Measurements from ENCODE around the gene VBP1. TPM values are rescaled to one million over a fixed set of nuclear protein-coding genes. Genes with fewer than 3 reads are reported as not detected.

The VBP1 gene
- total RNA-seq, 1 donor from 2014 or later: 40.6 TPM

- H3K27ac Mint-ChIP-seq: no peak overlapping the region
- no peaks in the 10 kb centered on the region for H3K4me1 Mint-ChIP-seq
- no peaks in the 10 kb centered on the region for H3K27me3 Mint-ChIP-seq
- H3K9me3 Mint-ChIP-seq: no peaks in the 10 kb centered on the region
- intact Hi-C loops (cut with micrococcal nuclease): no loop called here
- no peak for TF ChIP-seq CTCF (IDR thresholded peaks at IDR 0.05)
- H3K4me3 Mint-ChIP-seq: no peak overlapping the region
- CTCF ChIA-PET: no interaction called here
- no peak for ATAC-seq (ENCODE audit: low read depth)
- H3K36me3 Mint-ChIP-seq (ENCODE audit: low read depth): peaks cover 56% of the 10 kb centered on the region
- POLR2A ChIA-PET: no interaction called here
- DNase-seq: no peak
These were observed 9.5 kb downstream of the VBP1 start for GRCh38 chrX:155225774-155226173.

- Mint-ChIP-seq H3K9me3 (no peaks in the 10 kb centered on the region), H3K36me3 (ENCODE audit: low read depth) (peaks cover 58% of the 10 kb centered on the region), H3K4me1 (peaks cover 7% of the 10 kb centered on the region), H3K27me3 (no peaks in the 10 kb centered on the region), H3K4me3 (no peak overlapping the region), H3K27ac (no peak overlapping the region)
- DNase-seq (no peak), ATAC-seq (ENCODE audit: low read depth) (peak; percentile 31)
- no peak for TF ChIP-seq CTCF (IDR thresholded peaks at IDR 0.05)
- intact Hi-C loops (cut with micrococcal nuclease): no loop called here
- ChIA-PET POLR2A (interaction anchor here (1.1 kb wide), 1 partner anchor 15 kb away, joined by 6 read pairs; the partner anchor contains the start of gene VBP1), CTCF (no interaction called here)
These were observed 14.9 kb downstream of the VBP1 start for GRCh38 chrX:155231163-155231562.

GRCh38 chrX:155235891-155236290 is 19.6 kb downstream of the VBP1 start:
- ChIA-PET POLR2A (no interaction called here), CTCF (interaction anchor here (1.2 kb wide), 1 partner anchor 19 kb away, joined by 3 read pairs; the partner anchor contains the start of gene VBP1)
- intact Hi-C loops (cut with micrococcal nuclease): no loop called here
- Mint-ChIP-seq H3K4me3 (no peak overlapping the region), H3K4me1 (peaks cover 6% of the 10 kb centered on the region), H3K36me3 (ENCODE audit: low read depth) (peaks cover 58% of the 10 kb centered on the region), H3K27me3 (no peaks in the 10 kb centered on the region), H3K27ac (no peak overlapping the region), H3K9me3 (no peaks in the 10 kb centered on the region)
- TF ChIP-seq CTCF (IDR thresholded peaks at IDR 0.05): no peak
- DNase-seq: no peak
- ATAC-seq (ENCODE audit: low read depth): no peak

- ATAC-seq (ENCODE audit: low read depth): no peak
These were observed 21.5 kb downstream of the VBP1 start for GRCh38 chrX:155237719-155238118.

GRCh38 chrX:155242300-155242699 is 26.0 kb downstream of the VBP1 start:
- no peak overlapping the region for H3K4me3 Mint-ChIP-seq
- no peaks in the 10 kb centered on the region for H3K27me3 Mint-ChIP-seq
- TF ChIP-seq CTCF (IDR thresholded peaks at IDR 0.05): no peak
- ChIA-PET CTCF (interaction anchor here (0.9 kb wide), 1 partner anchor 18 kb away, joined by 3 read pairs; no protein-coding TSS in a partner anchor), POLR2A (no interaction called here)
- H3K36me3 Mint-ChIP-seq (ENCODE audit: low read depth): peaks cover 23% of the 10 kb centered on the region
- ATAC-seq (ENCODE audit: low read depth) (no peak), DNase-seq (no peak)
- H3K27ac Mint-ChIP-seq: peak overlapping the region; percentile 35
- intact Hi-C loops (cut with micrococcal nuclease): no loop called here
- no peaks in the 10 kb centered on the region for H3K9me3 Mint-ChIP-seq
- H3K4me1 Mint-ChIP-seq: no peaks in the 10 kb centered on the region

More at GRCh38 chrX:155237719-155238118, 21.5 kb downstream of the VBP1 start:
- H3K4me1 Mint-ChIP-seq: no peaks in the 10 kb centered on the region
- peaks cover 51% of the 10 kb centered on the region for H3K36me3 Mint-ChIP-seq (ENCODE audit: low read depth)
- H3K4me3 Mint-ChIP-seq: no peak overlapping the region
- ChIA-PET CTCF (no interaction called here), POLR2A (no interaction called here)
- DNase-seq: no peak
- TF ChIP-seq CTCF (IDR thresholded peaks at IDR 0.05): no peak
- H3K27ac Mint-ChIP-seq: no peak overlapping the region
- H3K9me3 Mint-ChIP-seq: no peaks in the 10 kb centered on the region
- intact Hi-C loops (cut with micrococcal nuclease): no loop called here
- no peaks in the 10 kb centered on the region for H3K27me3 Mint-ChIP-seq

Measured in activated B cell treated with CpG ODN at 0.5 μM for 24 hours (primary cell).